Fibroblast of lung (primary cell): Measurements from ENCODE around the gene OTOG. TPM values are rescaled to one million over a fixed set of nuclear protein-coding genes. Genes with fewer than 3 reads are reported as not detected.

Experiments used
- DNase-seq, 2 donors: peaks; one replicate each; pipeline versions ENCODE4 v3.0.0 to v3.0.0-alpha.2; 2010; ENCODE audit warnings: low read depth in 2 of 2
- H2AFZ ChIP-seq: 2 replicates; pipeline ENCODE4 v1.5.1; 2012; ENCODE audit warnings: low read length, control low read depth, inconsistent platforms
- H3K27ac ChIP-seq: 2 replicates; pipeline ENCODE4 v1.5.1; 2011; ENCODE audit warnings: low read length, control low read depth; ENCODE audit not compliant: insufficient read depth
- H3K27me3 ChIP-seq: 2 replicates; pipeline ENCODE4 v1.5.1; 2011; ENCODE audit warnings: mild to moderate bottlenecking, low read length; ENCODE audit not compliant: control insufficient read depth, insufficient read depth
- H3K36me3 ChIP-seq: 2 replicates; pipeline ENCODE4 v1.5.1; 2011; ENCODE audit warnings: low read length; ENCODE audit not compliant: control insufficient read depth, insufficient read depth
- H3K4me1 ChIP-seq: 2 replicates; pipeline ENCODE4 v1.5.1; 2011; ENCODE audit warnings: low read length; ENCODE audit not compliant: control insufficient read depth, insufficient read depth; ENCODE audit errors: extremely low read depth
- H3K4me2 ChIP-seq: 2 replicates; pipeline ENCODE4 v1.5.1; 2011; ENCODE audit warnings: low read length, control low read depth; ENCODE audit not compliant: insufficient read depth; ENCODE audit errors: extremely low read depth
- H3K4me3 ChIP-seq, 4 experiments: fragments of 200-600 bp in 1 of 4; sonication (generic) in 1 of 4; replicated peaks in 1 of 4; 2 replicates each; pipeline ENCODE4 v1.5.1; 2011 to 2016; ENCODE audit warnings: low read length in 4 of 4, low read depth in 3 of 4, mild to moderate bottlenecking in 3 of 4, control low read depth in 2 of 4, inconsistent platforms in 1 of 4, mixed read lengths in 1 of 4; ENCODE audit not compliant: insufficient read depth in 1 of 4; ENCODE audit errors: control extremely low read depth in 1 of 4
- H3K79me2 ChIP-seq: 2 replicates; pipeline ENCODE4 v1.5.1; 2012; ENCODE audit warnings: mild to moderate bottlenecking, low read length, inconsistent platforms; ENCODE audit not compliant: control insufficient read depth, insufficient read depth
- H3K9ac ChIP-seq: 2 replicates; pipeline ENCODE4 v1.5.1; 2011; ENCODE audit warnings: mild to moderate bottlenecking, low read length, control low read depth; ENCODE audit not compliant: insufficient read depth
- H3K9me3 ChIP-seq: 2 replicates; pipeline ENCODE4 v1.5.1; 2012; ENCODE audit warnings: low read depth, low read length; ENCODE audit not compliant: control insufficient read depth, insufficient read depth
- H4K20me1 ChIP-seq: 2 replicates; pipeline ENCODE4 v1.5.1; 2011; ENCODE audit warnings: low read length; ENCODE audit not compliant: control insufficient read depth, insufficient read depth; ENCODE audit errors: extremely low read depth
- CTCF ChIP-seq, 2 donors: IDR thresholded peaks in 1 of 2; conservative IDR thresholded peaks in 1 of 2; 1 replicate in 1 of 2; 2 replicates in 1 of 2; pipeline ENCODE4 v1.5.1; 2011 to 2012; ENCODE audit warnings: low read length in 2 of 2, control low read depth in 1 of 2, inconsistent platforms in 1 of 2, low read depth in 1 of 2, mild to moderate bottlenecking in 1 of 2
- EZH2 ChIP-seq: IDR thresholded peaks from 2 replicates; pipeline ENCODE4 v1.5.1; 2012; ENCODE audit warnings: low read length, control low read depth, mild to moderate bottlenecking; ENCODE audit errors: missing control alignments
- polyA plus RNA-seq, 2 donors: library from polyadenylated mRNA; depleted of rRNA in 1 of 2; stranded (reverse) in 1 of 2; unstranded in 1 of 2; fragments of >200 nt; gene quantifications; 2 replicates each; pipeline ENCODE4 v1.2.1, GENCODE V29; 2011 to 2012; ENCODE audit warnings: missing spikeins in 1 of 2
- total RNA-seq: library from RNA; depleted of rRNA; stranded (reverse); fragments of >200 nt; gene quantifications from 2 replicates; pipeline ENCODE4 v1.2.1, GENCODE V29; 2014

The OTOG gene
- total and polyA plus RNA-seq, 2 donors (not counting 1 experiment from before 2014, with no cell fraction given) = not detected

GRCh38 chr11:17646451-17647145, 99.5 kb downstream of the OTOG start:
- no peak overlapping the region for H3K4me2 ChIP-seq
- no peaks in the 10 kb centered on the region for H3K9me3 ChIP-seq
- H3K27me3 ChIP-seq = no peaks in the 10 kb centered on the region
- H3K79me2 ChIP-seq = no peaks in the 10 kb centered on the region
- no peak overlapping the region for H3K9ac ChIP-seq
- H3K4me1 ChIP-seq = no peaks in the 10 kb centered on the region
- no peak for TF ChIP-seq EZH2
- no peak for DNase-seq
- no peak overlapping the region for H3K27ac ChIP-seq
- no peak overlapping the region for H2AFZ ChIP-seq
- H3K36me3 ChIP-seq = no peaks in the 10 kb centered on the region
- H4K20me1 ChIP-seq = no peaks in the 10 kb centered on the region
- H3K4me3 ChIP-seq = no peak overlapping the region

- no peak for DNase-seq
- no peak overlapping the region for H3K4me2 ChIP-seq
- H3K4me1 ChIP-seq = no peaks in the 10 kb centered on the region
- TF ChIP-seq EZH2 (no peak), CTCF (conservative IDR thresholded peaks at IDR 0.05 in 1 of 2, IDR thresholded peaks at IDR 0.05 in 1 of 2; ENCODE audit: low read depth in 1 of 2, low read length in 2 of 2) (no peak)
- no peaks in the 10 kb centered on the region for H3K79me2 ChIP-seq
- H4K20me1 ChIP-seq = no peaks in the 10 kb centered on the region
- H3K9me3 ChIP-seq = no peaks in the 10 kb centered on the region
- H3K4me3 ChIP-seq = no peak overlapping the region
- no peak overlapping the region for H3K9ac ChIP-seq
- no peaks in the 10 kb centered on the region for H3K27me3 ChIP-seq
- H3K27ac ChIP-seq = no peak overlapping the region
- no peak overlapping the region for H2AFZ ChIP-seq
- no peaks in the 10 kb centered on the region for H3K36me3 ChIP-seq
Measured at GRCh38 chr11:17648528-17648927, 101.5 kb downstream of the OTOG start.

GRCh38 chr11:17649261-17649660, 102.2 kb downstream of the OTOG start:
- Histone ChIP-seq H2AFZ (no peak overlapping the region), H3K79me2 (no peaks in the 10 kb centered on the region), H3K4me3 (no peak overlapping the region), H3K9me3 (no peaks in the 10 kb centered on the region), H3K4me2 (no peak overlapping the region), H3K36me3 (no peaks in the 10 kb centered on the region), H3K9ac (no peak overlapping the region), H3K27me3 (no peaks in the 10 kb centered on the region), H3K27ac (no peak overlapping the region), H4K20me1 (no peaks in the 10 kb centered on the region), H3K4me1 (no peaks in the 10 kb centered on the region)
- DNase-seq = no peak
- TF ChIP-seq EZH2 (no peak), CTCF (conservative IDR thresholded peaks at IDR 0.05 in 1 of 2, IDR thresholded peaks at IDR 0.05 in 1 of 2; ENCODE audit: low read depth in 1 of 2, low read length in 2 of 2) (no peak)
